HG02870 (cell line): ENCODE data around the gene SEC61A1.

Source experiments
- ATAC-seq: cut with Tn5 transposase; IDR thresholded peaks from one replicate; pipeline ENCODE4 v1.9.1; 2021; ENCODE audit warnings: mild to moderate bottlenecking, moderate library complexity; ENCODE audit not compliant: unreplicated experiment

Gene SEC61A1

GRCh38 chr3:128051837-128052594 lies at the start of gene SEC61A1:
SEC61A1 (plus strand) TSS chr3:128052437; CDS start chr3:128052553, 116 bp downstream.
- peak; percentile 90 for ATAC-seq

GRCh38 chr3:128004661-128005060 lies 47.6 kb upstream of the SEC61A1 start:
- ATAC-seq = no peak

GRCh38 chr3:128006061-128007032 lies 45.9 kb upstream of the SEC61A1 start:
- no peak for ATAC-seq

- ATAC-seq = no peak
These were observed 45.2 kb upstream of the SEC61A1 start for GRCh38 chr3:128007033-128007424.

GRCh38 chr3:128009952-128010846 lies 42.0 kb upstream of the SEC61A1 start:
- ATAC-seq = no peak

GRCh38 chr3:128011140-128011539 lies 41.1 kb upstream of the SEC61A1 start:
- ATAC-seq = no peak

GRCh38 chr3:128012050-128012449 lies 40.2 kb upstream of the SEC61A1 start:
- ATAC-seq = no peak

- ATAC-seq = no peak
These were observed 37.7 kb upstream of the SEC61A1 start for GRCh38 chr3:128014548-128014947.

GRCh38 chr3:128016502-128016901 lies 35.7 kb upstream of the SEC61A1 start:
- no peak for ATAC-seq

- ATAC-seq = no peak
These were observed 30.4 kb upstream of the SEC61A1 start for GRCh38 chr3:128021768-128022372.

GRCh38 chr3:128033102-128033501 lies 19.1 kb upstream of the SEC61A1 start:
- no peak for ATAC-seq

- no peak for ATAC-seq
These were observed 16.1 kb upstream of the SEC61A1 start for GRCh38 chr3:128036119-128036518.

- ATAC-seq = no peak
These were observed 12.2 kb upstream of the SEC61A1 start for GRCh38 chr3:128040041-128040440.

- ATAC-seq = no peak
These were observed 11.6 kb upstream of the SEC61A1 start for GRCh38 chr3:128040660-128041059.

GRCh38 chr3:128041344-128041743 lies 10.9 kb upstream of the SEC61A1 start:
- ATAC-seq = no peak

- no peak for ATAC-seq
These were observed 1.6 kb upstream of the SEC61A1 start for GRCh38 chr3:128050597-128050996.

- no peak for ATAC-seq
These were observed 789 bp upstream of the SEC61A1 start for GRCh38 chr3:128051459-128051836.

GRCh38 chr3:128052595-128053351 lies 536 bp downstream of the SEC61A1 start:
- no peak for ATAC-seq

- ATAC-seq = no peak
These were observed 1.4 kb downstream of the SEC61A1 start for GRCh38 chr3:128053614-128054013.

- ATAC-seq = no peak
These were observed 2.1 kb downstream of the SEC61A1 start for GRCh38 chr3:128054367-128054766.
